Fibroblast of villous mesenchyme (primary cell): Measurements from ENCODE around the gene RB1. TPM values are rescaled to one million over a fixed set of nuclear protein-coding genes. Genes with fewer than 3 reads are reported as not detected.

ENCODE experiments used
- DNase-seq: peaks from one replicate; pipeline ENCODE4 v3.0.0-alpha.2; 2010; ENCODE audit warnings: low read depth
- H3K4me3 ChIP-seq: 2 replicates; pipeline ENCODE4 v1.5.1; 2011; ENCODE audit warnings: low read depth, mild to moderate bottlenecking, low read length
- total RNA-seq: library from RNA; depleted of rRNA; stranded (reverse); fragments of >200 nt; gene quantifications from 2 replicates; pipeline ENCODE4 v1.2.3, GENCODE V29; 2012
- TF ChIP-seq, protein P1 (sequence below): IDR thresholded peaks from 2 replicates; pipeline ENCODE4 v1.5.1; 2012; ENCODE audit warnings: low read depth, mild to moderate bottlenecking, low read length; ENCODE audit not compliant: insufficient read depth

RB1 gene
- total RNA-seq: 35.8 and 50.5 TPM in 2 replicates

DNA sequence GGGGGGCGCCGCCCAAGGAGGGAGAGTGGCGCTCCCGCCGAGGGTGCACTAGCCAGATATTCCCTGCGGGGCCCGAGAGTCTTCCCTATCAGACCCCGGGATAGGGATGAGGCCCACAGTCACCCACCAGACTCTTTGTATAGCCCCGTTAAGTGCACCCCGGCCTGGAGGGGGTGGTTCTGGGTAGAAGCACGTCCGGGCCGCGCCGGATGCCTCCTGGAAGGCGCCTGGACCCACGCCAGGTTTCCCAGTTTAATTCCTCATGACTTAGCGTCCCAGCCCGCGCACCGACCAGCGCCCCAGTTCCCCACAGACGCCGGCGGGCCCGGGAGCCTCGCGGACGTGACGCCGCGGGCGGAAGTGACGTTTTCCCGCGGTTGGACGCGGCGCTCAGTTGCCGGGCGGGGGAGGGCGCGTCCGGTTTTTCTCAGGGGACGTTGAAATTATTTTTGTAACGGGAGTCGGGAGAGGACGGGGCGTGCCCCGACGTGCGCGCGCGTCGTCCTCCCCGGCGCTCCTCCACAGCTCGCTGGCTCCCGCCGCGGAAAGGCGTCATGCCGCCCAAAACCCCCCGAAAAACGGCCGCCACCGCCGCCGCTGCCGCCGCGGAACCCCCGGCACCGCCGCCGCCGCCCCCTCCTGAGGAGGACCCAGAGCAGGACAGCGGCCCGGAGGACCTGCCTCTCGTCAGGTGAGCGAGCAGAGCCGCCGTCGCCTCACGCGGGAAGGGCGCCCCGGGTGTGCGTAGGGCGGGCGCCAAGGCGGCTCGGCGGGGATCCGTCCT, at the start of gene RB1:
Gene RB1 (plus strand): TSS at position 393 of the 784 bp plus-strand sequence. CDS start 162 bp downstream, at position 555.
- H3K4me3 ChIP-seq: peak within 1 kb of the TSS; percentile 85
- peak; percentile 94 for DNase-seq
- TF ChIP-seq, protein P1, sequence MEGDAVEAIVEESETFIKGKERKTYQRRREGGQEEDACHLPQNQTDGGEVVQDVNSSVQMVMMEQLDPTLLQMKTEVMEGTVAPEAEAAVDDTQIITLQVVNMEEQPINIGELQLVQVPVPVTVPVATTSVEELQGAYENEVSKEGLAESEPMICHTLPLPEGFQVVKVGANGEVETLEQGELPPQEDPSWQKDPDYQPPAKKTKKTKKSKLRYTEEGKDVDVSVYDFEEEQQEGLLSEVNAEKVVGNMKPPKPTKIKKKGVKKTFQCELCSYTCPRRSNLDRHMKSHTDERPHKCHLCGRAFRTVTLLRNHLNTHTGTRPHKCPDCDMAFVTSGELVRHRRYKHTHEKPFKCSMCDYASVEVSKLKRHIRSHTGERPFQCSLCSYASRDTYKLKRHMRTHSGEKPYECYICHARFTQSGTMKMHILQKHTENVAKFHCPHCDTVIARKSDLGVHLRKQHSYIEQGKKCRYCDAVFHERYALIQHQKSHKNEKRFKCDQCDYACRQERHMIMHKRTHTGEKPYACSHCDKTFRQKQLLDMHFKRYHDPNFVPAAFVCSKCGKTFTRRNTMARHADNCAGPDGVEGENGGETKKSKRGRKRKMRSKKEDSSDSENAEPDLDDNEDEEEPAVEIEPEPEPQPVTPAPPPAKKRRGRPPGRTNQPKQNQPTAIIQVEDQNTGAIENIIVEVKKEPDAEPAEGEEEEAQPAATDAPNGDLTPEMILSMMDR: no peak

DNA sequence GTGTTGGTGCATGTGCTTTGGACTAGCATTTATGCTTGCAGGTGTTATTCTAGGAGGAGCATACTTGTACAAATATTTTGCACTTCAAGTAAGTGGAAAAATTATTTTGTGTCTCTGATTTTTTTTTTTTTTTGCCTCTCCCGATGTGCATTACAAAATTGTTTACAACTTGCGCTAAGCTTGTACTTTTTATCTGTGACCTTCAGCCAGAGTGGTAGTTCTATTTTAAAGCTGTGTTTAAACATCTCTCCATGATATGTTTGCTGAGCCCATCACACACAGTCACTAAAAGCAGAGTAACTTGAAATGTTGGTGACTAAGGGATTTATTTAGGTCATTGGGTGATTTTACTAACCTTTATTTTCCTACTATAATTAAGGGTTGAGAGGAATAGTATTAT, 49.7 kb upstream of the RB1 start:
- TF ChIP-seq, protein P1: no peak
- no peak overlapping the region for H3K4me3 ChIP-seq
- peak; percentile 13 for DNase-seq

DNA sequence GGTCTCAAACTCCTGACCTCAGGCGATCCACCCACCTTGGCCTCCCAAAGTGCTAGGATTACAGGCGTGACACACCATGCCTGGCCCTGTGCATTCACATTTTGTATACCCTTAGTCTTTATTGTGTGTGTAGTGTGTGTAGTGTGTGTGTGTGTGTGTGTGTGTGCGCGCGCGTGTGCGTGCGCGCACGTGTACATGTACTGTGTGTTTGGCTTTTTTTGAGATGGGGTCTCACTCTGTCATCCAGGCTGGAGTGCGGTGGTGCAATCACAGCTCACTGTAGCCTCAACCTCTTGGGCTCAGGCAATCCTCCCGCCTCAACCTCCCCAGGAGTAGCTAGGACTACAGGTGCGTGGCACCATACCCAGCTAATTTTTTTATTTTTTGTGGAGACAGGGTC, 48.5 kb upstream of the RB1 start:
- TF ChIP-seq, protein P1: no peak
- no peak for DNase-seq
- H3K4me3 ChIP-seq: no peak overlapping the region

DNA sequence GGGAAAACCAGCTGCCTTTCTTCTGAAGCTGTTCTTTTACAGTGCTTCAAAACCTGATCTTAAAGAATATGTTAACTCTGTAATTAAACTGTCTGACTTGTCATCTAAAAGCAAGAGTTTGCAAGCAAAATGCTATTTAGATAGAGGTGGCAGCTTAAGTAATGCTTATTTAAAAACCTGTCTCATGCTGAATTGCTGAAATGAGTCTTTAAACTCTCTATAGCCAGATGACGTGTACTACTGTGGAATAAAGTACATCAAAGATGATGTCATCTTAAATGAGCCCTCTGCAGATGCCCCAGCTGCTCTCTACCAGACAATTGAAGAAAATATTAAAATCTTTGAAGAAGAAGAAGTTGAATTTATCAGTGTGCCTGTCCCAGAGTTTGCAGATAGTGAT, 47.6 kb upstream of the RB1 start:
- TF ChIP-seq, protein P1: no peak
- H3K4me3 ChIP-seq: no peak overlapping the region
- DNase-seq: no peak

DNA sequence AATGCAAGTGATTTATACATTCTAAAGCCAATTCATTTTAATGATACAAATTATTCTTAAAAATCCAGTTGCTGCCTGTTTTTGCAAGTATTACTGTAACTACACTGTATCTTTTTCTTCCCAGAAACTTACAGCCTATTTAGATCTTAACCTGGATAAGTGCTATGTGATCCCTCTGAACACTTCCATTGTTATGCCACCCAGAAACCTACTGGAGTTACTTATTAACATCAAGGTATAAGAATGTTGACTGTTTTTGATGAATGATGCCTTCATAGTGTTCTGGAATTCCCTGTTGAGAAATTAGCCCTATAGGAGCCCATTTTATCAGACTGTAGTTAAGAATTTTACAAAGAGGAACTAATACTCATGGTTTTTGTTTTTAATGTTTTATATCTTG, 45.5 kb upstream of the RB1 start:
- H3K4me3 ChIP-seq: no peak overlapping the region
- DNase-seq: no peak
- TF ChIP-seq, protein P1: no peak

DNA sequence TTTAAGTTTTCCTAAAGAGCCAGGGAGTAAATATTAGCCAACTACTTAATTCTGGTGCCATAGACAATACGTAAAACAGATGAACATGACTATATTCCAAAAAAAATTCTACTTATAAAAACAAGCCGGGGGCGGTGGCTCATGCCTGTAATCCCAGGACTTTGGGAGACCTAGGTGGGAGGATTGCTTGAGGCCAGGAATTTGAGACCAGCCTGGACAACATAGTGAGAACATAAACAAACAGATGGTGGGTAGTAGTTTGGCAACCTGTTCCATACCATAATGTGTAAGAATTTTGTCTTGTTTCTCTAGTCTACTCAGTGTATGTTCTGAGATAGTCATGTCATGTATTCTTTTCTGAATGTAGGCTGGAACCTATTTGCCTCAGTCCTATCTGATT, 45.1 kb upstream of the RB1 start:
- H3K4me3 ChIP-seq: no peak overlapping the region
- TF ChIP-seq, protein P1: no peak
- no peak for DNase-seq

DNA sequence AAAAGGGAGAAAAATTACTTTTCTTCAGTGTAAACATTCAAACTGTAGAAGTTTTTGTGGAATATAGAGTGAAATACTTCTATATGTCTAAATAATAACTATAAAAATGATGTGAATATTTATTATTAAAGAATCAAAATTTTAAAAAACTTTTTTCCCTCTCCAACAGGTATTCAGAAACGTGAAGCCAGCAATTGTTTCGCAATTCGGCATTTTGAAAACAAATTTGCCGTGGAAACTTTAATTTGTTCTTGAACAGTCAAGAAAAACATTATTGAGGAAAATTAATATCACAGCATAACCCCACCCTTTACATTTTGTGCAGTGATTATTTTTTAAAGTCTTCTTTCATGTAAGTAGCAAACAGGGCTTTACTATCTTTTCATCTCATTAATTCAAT, 42.6 kb upstream of the RB1 start:
- TF ChIP-seq, protein P1: no peak
- no peak for DNase-seq

More for the DNA sequence above, 42.6 kb upstream of the RB1 start:
- no peak overlapping the region for H3K4me3 ChIP-seq
